ENCODE results near the gene SH3BP1. TPM values are rescaled to one million over a fixed set of nuclear protein-coding genes. Genes with fewer than 3 reads are reported as not detected.

SH3BP1 gene
- total and polyA plus RNA-seq, 2 experiments from 2014 or later = 9.5 to 46.7 TPM

- Histone ChIP-seq H3K27me3 (ENCODE audit: insufficient read depth) (no peaks in the 10 kb centered on the region), H2AFZ (no peak overlapping the region), H4K20me1 (replicated peaks; ENCODE audit: insufficient read depth) (peaks cover 4% of the 10 kb centered on the region; the same call in 1 of the 2 replicates), H3K79me2 (replicated peaks; ENCODE audit: insufficient read depth) (peaks cover 6% of the 10 kb centered on the region; the same call in 1 of the 2 replicates), H3F3A (replicated peaks; ENCODE audit: low read depth) (peaks cover 29% of the 10 kb centered on the region; the same call in 1 of the 2 replicates), H3K4me1 (ENCODE audit: insufficient read depth) (peaks cover 16% of the 10 kb centered on the region), H3K4me3 (peak overlapping the region; percentile 89), H3K9me2 (ENCODE audit: insufficient read depth) (no peaks in the 10 kb centered on the region), H3K36me3 (ENCODE audit: insufficient read depth) (no peaks in the 10 kb centered on the region), H3K27ac (ENCODE audit: low read depth) (no peak overlapping the region), H3K4me2 (peak overlapping the region; percentile 97)
- Mint-ChIP-seq H3K4me1 (peaks cover 27% of the 10 kb centered on the region), H3K27me3 (ENCODE audit: insufficient read depth, low read depth, poor library complexity) (peaks cover 20% of the 10 kb centered on the region), H3K4me3 (peak overlapping the region; percentile 78), H3K36me3 (ENCODE audit: low read depth) (peaks cover 16% of the 10 kb centered on the region), H3K9me3 (no peaks in the 10 kb centered on the region), H3K27ac (no peak overlapping the region)
- no peak for DNase-seq (ENCODE audit: low spot score)
- ATAC-seq = no peak
- TF ChIP-seq STAT1 (IDR thresholded peaks at IDR 0.05; ENCODE audit: unreplicated experiment) (no peak), CTCF (conservative IDR thresholded peaks at IDR 0.05; ENCODE audit: low read depth in 2 of 2) (0 out of 4 replicates have a peak, but pooled peaks of 1 of the 2 experiments have one; percentile 15), ZNF114 (CRISPR knock-in tag; IDR thresholded peaks at IDR 0.05) (no peak), ETS1 (IDR thresholded peaks at IDR 0.05) (no peak), POLR2AphosphoS5 (IDR thresholded peaks at IDR 0.05; ENCODE audit: low read depth) (no peak)
These were observed 1.4 kb downstream of the SH3BP1 start for GRCh38 chr22:37640591-37641560.

- no peak overlapping the region for H2AFZ ChIP-seq
- H3K27ac ChIP-seq (ENCODE audit: low read depth) = no peak overlapping the region
- DNase-seq (ENCODE audit: low spot score) = no peak
- H3K4me3 ChIP-seq = no peak overlapping the region
- H3K9me2 ChIP-seq (ENCODE audit: insufficient read depth) = no peaks in the 10 kb centered on the region
- no peaks in the 10 kb centered on the region for H3K36me3 ChIP-seq (ENCODE audit: insufficient read depth)
- no peaks in the 10 kb centered on the region for H3K27me3 ChIP-seq (ENCODE audit: insufficient read depth)
- Mint-ChIP-seq H3K36me3 (ENCODE audit: low read depth) (peaks cover 16% of the 10 kb centered on the region), H3K27me3 (ENCODE audit: insufficient read depth, low read depth, poor library complexity) (peaks cover 19% of the 10 kb centered on the region), H3K27ac (no peak overlapping the region), H3K4me1 (peaks cover 22% of the 10 kb centered on the region), H3K4me3 (no peak overlapping the region), H3K9me3 (no peaks in the 10 kb centered on the region)
- peaks cover 6% of the 10 kb centered on the region; the same call in 1 of the 2 replicates for H3K79me2 ChIP-seq (replicated peaks; ENCODE audit: insufficient read depth)
- no peak for ATAC-seq
- H3K4me2 ChIP-seq = no peak overlapping the region
- peaks cover 4% of the 10 kb centered on the region; the same call in 1 of the 2 replicates for H4K20me1 ChIP-seq (replicated peaks; ENCODE audit: insufficient read depth)
- H3K4me1 ChIP-seq (ENCODE audit: insufficient read depth) = peaks cover 11% of the 10 kb centered on the region
- peaks cover 26% of the 10 kb centered on the region; the same call in 1 of the 2 replicates for H3F3A ChIP-seq (replicated peaks; ENCODE audit: low read depth)
- TF ChIP-seq NANOG (IDR thresholded peaks at IDR 0.05; ENCODE audit: borderline replicate concordance) (no peak), ZNF114 (CRISPR knock-in tag; IDR thresholded peaks at IDR 0.05) (no peak), CTCF (conservative IDR thresholded peaks at IDR 0.05; ENCODE audit: low read depth in 2 of 2) (no peak), ETS1 (IDR thresholded peaks at IDR 0.05) (no peak)
These were observed 2.1 kb downstream of the SH3BP1 start for GRCh38 chr22:37641561-37641949.

Measured in GM23338 (cell line).